Articular chondrocyte of knee joint (primary cell): Measurements from ENCODE around the gene HAS3. TPM values are rescaled to one million over a fixed set of nuclear protein-coding genes. Genes with fewer than 3 reads are reported as not detected.

ENCODE experiments used
- total RNA-seq: library from RNA; depleted of rRNA; stranded (reverse); fragments of >200 nt; gene quantifications from 2 replicates; pipeline ENCODE4 v1.2.3, GENCODE V29; 2012

HAS3 gene
- 9.4 and 12.3 TPM in 2 replicates for total RNA-seq

GRCh38 chr16:69105501-69106361, at the start of gene HAS3:
Gene HAS3, plus strand, starts transcription at chr16:69105653. Its CDS starts 3,743 bp downstream, at chr16:69109396.

GRCh38 chr16:69132424-69133252, 27.2 kb downstream of the HAS3 start, which contains the start of the genes CHTF8 and UTP4:
Gene CHTF8, minus strand, starts transcription at chr16:69132588. Its CDS starts 11,130 bp downstream, at chr16:69121458.
Gene UTP4, plus strand, starts transcription at chr16:69132649. Its CDS starts 811 bp downstream, at chr16:69133460.

Other genes with a start within 250 kb of the HAS3 start
- 48.3 and 66.7 TPM in 2 replicates for gene CHTF8, start 26.9 kb downstream of the HAS3 start, total RNA-seq
- 19.5 and 21.2 TPM in 2 replicates for gene UTP4, start 27.0 kb downstream of the HAS3 start, total RNA-seq
- 66.7 and 69.9 TPM in 2 replicates for gene SNTB2, start 81.5 kb downstream of the HAS3 start, total RNA-seq
- 22.9 and 27.0 TPM in 2 replicates for gene VPS4A, start 205.7 kb downstream of the HAS3 start, total RNA-seq
- gene PDF, start 224.9 kb downstream of the HAS3 start, total RNA-seq: 8.0 and 9.5 TPM in 2 replicates
- gene COG8, start 233.9 kb downstream of the HAS3 start, total RNA-seq: 30.1 and 36.6 TPM in 2 replicates
- gene NIP7, start 234.1 kb downstream of the HAS3 start, total RNA-seq: 19.6 and 23.9 TPM in 2 replicates
- gene TMED6, start 246.1 kb downstream of the HAS3 start, total RNA-seq: 0.22 and 0.65 TPM in 2 replicates